ENCODE data around the gene SALL2. TPM values are rescaled to one million over a fixed set of nuclear protein-coding genes. Genes with fewer than 3 reads are reported as not detected.

Gene SALL2
- total RNA-seq, 2 experiments from 2014 or later = 2.8 to 2.9 TPM

- Mint-ChIP-seq H3K27me3 (no peaks in the 10 kb centered on the region), H3K4me3 (peak overlapping the region; percentile 99), H3K36me3 (ENCODE audit: low read depth) (peaks cover 53% of the 10 kb centered on the region), H3K4me1 (ENCODE audit: low read depth) (peaks cover 48% of the 10 kb centered on the region), H3K9me3 (no peaks in the 10 kb centered on the region), H3K27ac (peak overlapping the region; percentile 94)
- peak in 7 of 14 experiments; percentile 74 to 92 (median 83) for DNase-seq
- H3K27me3 ChIP-seq (ENCODE audit: control insufficient read depth in 1 of 2, insufficient read depth in 2 of 2, low read length in 2 of 2) = no peaks in the 10 kb centered on the region
- no peaks in the 10 kb centered on the region for H3K9me3 ChIP-seq (ENCODE audit: control insufficient read depth in 1 of 2, insufficient read depth in 1 of 2, low read length in 2 of 2)
- TF ChIP-seq CTCF (IDR thresholded peaks at IDR 0.05) = no peak
- H3K36me3 ChIP-seq (ENCODE audit: insufficient read depth, low read length) = peaks cover 34% of the 10 kb centered on the region
- intact Hi-C loops (cut with DNase I, micrococcal nuclease) = loop anchor here (1.0 to 2.0 kb wide), 3 partner anchors 20 to 40 kb away; partner anchors contain the start of genes CHD8 (in 1 of the 2) and METTL3 (in 1 of the 2)
- ChIA-PET CTCF (interaction anchor here (0.7 to 3.1 kb wide), 10 partner anchors 15 to 94 kb away, joined by 3 to 45 read pairs (median 5); partner anchors contain the start of genes CHD8, METTL3, SALL2 and SUPT16H), POLR2A (interaction anchor here (0.6 to 4.0 kb wide), 12 partner anchors 12 to 1619 kb away, joined by 3 to 44 read pairs (median 6); partner anchors contain the start of genes ACIN1, C14orf119, CHD8 and METTL3)
- peak overlapping the region; percentile 73 to 94 for H3K27ac ChIP-seq (ENCODE audit: low read depth in 1 of 2, low read length in 2 of 2)
- peaks cover 20% of the 10 kb centered on the region for H3K4me1 ChIP-seq (ENCODE audit: insufficient read depth, low read length)
- peak; percentile 52 for ATAC-seq (ENCODE audit: poor library complexity)
- peak overlapping the region; percentile 99 for H3K4me3 ChIP-seq (ENCODE audit: low read length)
Measured at GRCh38 chr14:21476523-21476924, 49.6 kb downstream of the SALL2 start.

- intact Hi-C loops (cut with DNase I, micrococcal nuclease) = loop anchor here (1.0 to 2.0 kb wide), 3 partner anchors 20 to 39 kb away; partner anchors contain the start of genes CHD8 (in 1 of the 2) and METTL3 (in 1 of the 2)
- TF ChIP-seq CTCF (IDR thresholded peaks at IDR 0.05) = no peak
- Mint-ChIP-seq H3K36me3 (ENCODE audit: low read depth) (peaks cover 49% of the 10 kb centered on the region), H3K27ac (peak overlapping the region; percentile 94), H3K4me1 (ENCODE audit: low read depth) (peaks cover 48% of the 10 kb centered on the region), H3K4me3 (peak overlapping the region; percentile 99), H3K9me3 (no peaks in the 10 kb centered on the region), H3K27me3 (no peaks in the 10 kb centered on the region)
- Histone ChIP-seq H3K4me3 (ENCODE audit: low read length) (peak overlapping the region; percentile 99), H3K27me3 (ENCODE audit: control insufficient read depth in 1 of 2, insufficient read depth in 2 of 2, low read length in 2 of 2) (no peaks in the 10 kb centered on the region), H3K36me3 (ENCODE audit: insufficient read depth, low read length) (peaks cover 28% of the 10 kb centered on the region), H3K9me3 (ENCODE audit: control insufficient read depth in 1 of 2, insufficient read depth in 1 of 2, low read length in 2 of 2) (no peaks in the 10 kb centered on the region), H3K27ac (ENCODE audit: low read depth in 1 of 2, low read length in 2 of 2) (peak overlapping the region; percentile 73 to 94), H3K4me1 (ENCODE audit: insufficient read depth, low read length) (peaks cover 20% of the 10 kb centered on the region)
- no peak for ATAC-seq (ENCODE audit: poor library complexity)
- no peak for DNase-seq
- POLR2A ChIA-PET = interaction anchor here (0.6 to 4.0 kb wide), 10 partner anchors 11 to 259 kb away, joined by 3 to 44 read pairs (median 9); partner anchors contain the start of genes CHD8, METTL3, SALL2 and SUPT16H
- CTCF ChIA-PET = interaction anchor here (0.7 to 3.1 kb wide), 10 partner anchors 15 to 94 kb away, joined by 3 to 45 read pairs (median 5); partner anchors contain the start of genes CHD8, METTL3, SALL2 and SUPT16H
Measured at GRCh38 chr14:21475767-21476522, 50.2 kb downstream of the SALL2 start.

Other genes starting within 250 kb of the SALL2 start
- gene RPGRIP1, start 246.3 kb downstream of the SALL2 start, total RNA-seq = not detected
- gene SUPT16H, start 142.3 kb downstream of the SALL2 start, total RNA-seq = 10 to 100 TPM; 47.8 to 50.8 TPM
- 100 to 1,000 TPM; 119 to 128 TPM for gene CHD8, start 70.2 kb downstream of the SALL2 start, total RNA-seq
- gene RAB2B, start 49.4 kb downstream of the SALL2 start, total RNA-seq = 10 to 100 TPM; 21.1 to 23.9 TPM
- gene TOX4, start 49.2 kb downstream of the SALL2 start, total RNA-seq = 10 to 100 TPM; 70.9 to 77.4 TPM
- 10 to 100 TPM; 31.9 to 34.5 TPM for gene METTL3, start 15.0 kb downstream of the SALL2 start, total RNA-seq
- gene OR10G3, start 53.7 kb upstream of the SALL2 start, total RNA-seq = not detected
- gene OR10G2, start 108.6 kb upstream of the SALL2 start, total RNA-seq = not detected
- not detected for gene OR4E2, start 127.5 kb upstream of the SALL2 start, total RNA-seq
- gene OR4E1, start 147.5 kb upstream of the SALL2 start, total RNA-seq = not detected

Measured in CD4-positive, alpha-beta T cell (primary cell).